ENCODE measurements around the gene ATP5ME. TPM values are rescaled to one million over a fixed set of nuclear protein-coding genes. Genes with fewer than 3 reads are reported as not detected.
A peak's percentile ranks its signal among the peaks of the same experiment; 100 is the strongest.

ATP5ME gene
- total RNA-seq, 1 donor from 2014 or later, result 278 TPM

DNA sequence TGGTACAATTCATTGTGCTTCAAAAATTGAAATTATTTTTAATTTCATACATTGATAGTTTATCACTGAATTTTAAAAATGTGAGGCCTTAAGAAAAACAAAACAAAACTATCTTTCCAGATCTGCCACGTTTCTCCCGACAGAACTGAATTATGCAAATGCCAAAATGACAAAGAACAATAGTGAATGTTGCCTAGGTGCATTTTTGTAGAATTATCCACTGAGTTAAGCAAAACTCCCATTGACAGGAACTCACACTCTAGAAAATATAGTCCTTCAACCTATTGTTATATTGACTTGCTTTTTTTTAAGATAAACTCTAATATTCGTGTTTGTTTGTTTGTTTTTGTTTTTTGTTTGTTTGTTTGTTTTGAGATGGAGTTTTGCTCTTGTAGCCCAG lies 38.0 kb upstream of the ATP5ME start:
- peaks cover 24% of the 10 kb centered on the region for H3K36me3 Mint-ChIP-seq (ENCODE audit: low read depth)
- no peak overlapping the region for H3K27ac Mint-ChIP-seq (ENCODE audit: unreplicated experiment)
- DNase-seq (ENCODE audit: low read depth, low spot score), result no peak
- H3K27me3 Mint-ChIP-seq (ENCODE audit: low read depth), result no peaks in the 10 kb centered on the region
- peaks cover 2% of the 10 kb centered on the region for H3K9me3 Mint-ChIP-seq
- TF ChIP-seq, protein P1, sequence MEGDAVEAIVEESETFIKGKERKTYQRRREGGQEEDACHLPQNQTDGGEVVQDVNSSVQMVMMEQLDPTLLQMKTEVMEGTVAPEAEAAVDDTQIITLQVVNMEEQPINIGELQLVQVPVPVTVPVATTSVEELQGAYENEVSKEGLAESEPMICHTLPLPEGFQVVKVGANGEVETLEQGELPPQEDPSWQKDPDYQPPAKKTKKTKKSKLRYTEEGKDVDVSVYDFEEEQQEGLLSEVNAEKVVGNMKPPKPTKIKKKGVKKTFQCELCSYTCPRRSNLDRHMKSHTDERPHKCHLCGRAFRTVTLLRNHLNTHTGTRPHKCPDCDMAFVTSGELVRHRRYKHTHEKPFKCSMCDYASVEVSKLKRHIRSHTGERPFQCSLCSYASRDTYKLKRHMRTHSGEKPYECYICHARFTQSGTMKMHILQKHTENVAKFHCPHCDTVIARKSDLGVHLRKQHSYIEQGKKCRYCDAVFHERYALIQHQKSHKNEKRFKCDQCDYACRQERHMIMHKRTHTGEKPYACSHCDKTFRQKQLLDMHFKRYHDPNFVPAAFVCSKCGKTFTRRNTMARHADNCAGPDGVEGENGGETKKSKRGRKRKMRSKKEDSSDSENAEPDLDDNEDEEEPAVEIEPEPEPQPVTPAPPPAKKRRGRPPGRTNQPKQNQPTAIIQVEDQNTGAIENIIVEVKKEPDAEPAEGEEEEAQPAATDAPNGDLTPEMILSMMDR (conservative IDR thresholded peaks at IDR 0.05), result no peak
- peak overlapping the region; percentile 56 for H3K4me3 Mint-ChIP-seq
- peaks cover 26% of the 10 kb centered on the region for H3K4me1 Mint-ChIP-seq

DNA sequence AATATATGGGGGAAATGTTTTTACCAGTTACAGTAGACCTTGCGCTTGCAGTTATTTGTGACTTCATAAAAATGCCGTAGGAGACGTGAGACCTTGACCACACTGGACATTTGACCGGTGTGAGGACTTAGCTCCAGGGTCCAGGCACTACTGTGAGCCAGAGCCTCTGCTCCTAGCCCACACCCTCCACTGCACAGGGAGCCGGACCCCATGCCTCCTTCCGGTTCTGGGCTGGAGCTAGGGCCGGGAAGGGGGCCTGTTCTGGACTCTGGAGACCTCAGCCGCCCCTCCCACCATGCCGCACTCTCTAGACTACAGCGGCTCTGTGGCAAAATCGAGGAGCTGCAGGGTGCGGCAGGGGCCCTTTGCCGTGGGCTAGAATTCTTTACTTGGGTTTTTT lies 36.8 kb upstream of the ATP5ME start:
- Mint-ChIP-seq H3K9me3 (peaks cover 2% of the 10 kb centered on the region), H3K27me3 (ENCODE audit: low read depth) (no peaks in the 10 kb centered on the region), H3K4me3 (peak overlapping the region; percentile 25), H3K4me1 (peaks cover 26% of the 10 kb centered on the region), H3K36me3 (ENCODE audit: low read depth) (peaks cover 24% of the 10 kb centered on the region), H3K27ac (ENCODE audit: unreplicated experiment) (no peak overlapping the region)
- DNase-seq (ENCODE audit: low read depth, low spot score), result no peak
- TF ChIP-seq, protein P1 (conservative IDR thresholded peaks at IDR 0.05), result no peak

DNA sequence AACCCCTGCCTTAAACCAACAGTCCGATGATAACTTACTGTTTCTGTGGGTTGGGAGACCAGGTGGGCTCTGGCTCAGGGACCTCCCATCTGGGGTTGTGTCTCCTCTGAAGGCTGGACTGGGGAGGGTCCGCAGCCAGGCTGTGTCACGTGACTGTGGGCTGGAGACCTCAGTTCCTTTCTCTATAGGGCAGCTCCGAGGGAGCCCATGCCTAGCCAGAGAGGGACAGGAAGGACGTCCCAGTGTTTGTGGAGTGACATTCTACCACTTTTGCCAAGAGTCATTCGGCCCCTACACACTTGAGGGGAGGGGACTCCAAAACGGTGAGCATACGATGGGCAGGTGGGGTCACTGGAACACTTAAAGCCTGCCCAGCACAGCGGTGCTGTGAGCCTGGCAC lies 36.0 kb upstream of the ATP5ME start:
- Mint-ChIP-seq H3K27ac (ENCODE audit: unreplicated experiment) (no peak overlapping the region), H3K27me3 (ENCODE audit: low read depth) (no peaks in the 10 kb centered on the region), H3K9me3 (peaks cover 2% of the 10 kb centered on the region), H3K4me3 (peak overlapping the region; percentile 78), H3K36me3 (ENCODE audit: low read depth) (peaks cover 24% of the 10 kb centered on the region), H3K4me1 (peaks cover 26% of the 10 kb centered on the region)
- TF ChIP-seq, protein P1 (conservative IDR thresholded peaks at IDR 0.05), result no peak
- no peak for DNase-seq (ENCODE audit: low read depth, low spot score)

DNA sequence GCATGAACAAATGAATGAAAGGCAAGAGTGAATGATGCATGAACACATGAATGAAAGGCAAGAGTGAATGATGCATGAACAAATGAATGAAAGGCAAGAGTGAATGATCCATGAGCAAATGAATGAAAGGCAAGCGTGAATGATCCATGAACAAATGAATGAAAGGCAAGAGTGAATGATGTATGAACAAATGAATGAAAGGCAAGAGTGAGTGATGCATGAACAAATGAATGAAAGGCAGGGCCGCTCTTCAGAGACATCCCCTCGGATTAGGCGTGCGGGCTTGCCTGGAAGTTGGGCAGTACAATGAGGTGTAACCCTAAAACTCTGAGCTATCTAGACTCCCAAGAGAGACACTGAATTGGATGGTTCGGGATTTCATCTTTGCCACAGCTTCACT lies 35.3 kb upstream of the ATP5ME start:
- Mint-ChIP-seq H3K36me3 (ENCODE audit: low read depth) (peaks cover 22% of the 10 kb centered on the region), H3K9me3 (peaks cover 2% of the 10 kb centered on the region), H3K27me3 (ENCODE audit: low read depth) (no peaks in the 10 kb centered on the region), H3K27ac (ENCODE audit: unreplicated experiment) (no peak overlapping the region), H3K4me1 (peaks cover 26% of the 10 kb centered on the region), H3K4me3 (peak overlapping the region; percentile 78)
- TF ChIP-seq, protein P1 (conservative IDR thresholded peaks at IDR 0.05), result no peak
- no peak for DNase-seq (ENCODE audit: low read depth, low spot score)

DNA sequence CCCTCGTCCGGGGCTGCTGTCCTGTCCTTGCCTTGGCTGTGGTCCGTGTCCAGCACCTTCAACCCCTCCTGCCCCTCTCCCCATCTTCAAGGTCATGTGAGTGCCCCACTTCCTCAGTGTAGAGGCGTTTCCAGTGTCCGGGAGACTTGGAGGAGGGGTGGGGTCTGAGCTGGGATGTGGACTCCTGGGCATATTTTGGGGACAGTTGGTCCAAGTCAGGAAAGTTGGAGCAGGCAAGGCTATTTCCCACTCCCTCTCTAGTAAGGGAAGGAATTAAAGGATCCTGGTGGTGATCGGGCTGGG lies 34.5 kb upstream of the ATP5ME start:
- Mint-ChIP-seq H3K4me1 (peaks cover 26% of the 10 kb centered on the region), H3K9me3 (peaks cover 2% of the 10 kb centered on the region), H3K27ac (ENCODE audit: unreplicated experiment) (no peak overlapping the region), H3K36me3 (ENCODE audit: low read depth) (peaks cover 22% of the 10 kb centered on the region), H3K4me3 (peak overlapping the region; percentile 86), H3K27me3 (ENCODE audit: low read depth) (no peaks in the 10 kb centered on the region)
- DNase-seq (ENCODE audit: low read depth, low spot score), result no peak
- TF ChIP-seq, protein P1 (conservative IDR thresholded peaks at IDR 0.05), result no peak
